Lung (tissue), 12 donors: ENCODE results near the gene ZBTB47. TPM values are rescaled to one million over a fixed set of nuclear protein-coding genes. Genes with fewer than 3 reads are reported as not detected.

Experiments used
- ATAC-seq: fragments of 200-7000 bp; cut with Tn5 transposase; one replicate; pipeline ENCODE4 v1.9.1; 2020; ENCODE audit warnings: moderate number of reproducible peaks; ENCODE audit not compliant: insufficient read depth, low FRiP score
- DNase-seq, 3 donors: peaks; one replicate each; pipeline ENCODE4 v3.0.0-alpha.2; 2013 to 2017
- H3K27ac ChIP-seq, 2 donors: one replicate each; pipeline ENCODE4 v1.5.1; 2013; ENCODE audit warnings: mild to moderate bottlenecking in 2 of 2, moderate library complexity in 2 of 2, control low read depth in 1 of 2, inconsistent platforms in 1 of 2, low read depth in 1 of 2, low read length in 1 of 2
- H3K27me3 ChIP-seq, 3 donors: one replicate each; pipeline ENCODE4 v1.5.1; 2013; ENCODE audit warnings: low read length in 2 of 3; ENCODE audit not compliant: control insufficient read depth in 3 of 3, insufficient read depth in 3 of 3
- H3K36me3 ChIP-seq, 4 donors: one replicate each; pipeline ENCODE4 v1.5.1; 2013; ENCODE audit warnings: low read length in 4 of 4, mild to moderate bottlenecking in 1 of 4, moderate library complexity in 1 of 4; ENCODE audit not compliant: control insufficient read depth in 4 of 4, insufficient read depth in 4 of 4
- H3K4me1 ChIP-seq, 5 donors: one replicate each; pipeline ENCODE4 v1.5.1; 2013; ENCODE audit warnings: low read length in 5 of 5, mild to moderate bottlenecking in 2 of 5, moderate library complexity in 1 of 5; ENCODE audit not compliant: control insufficient read depth in 5 of 5, insufficient read depth in 5 of 5
- H3K4me3 ChIP-seq: one replicate; pipeline ENCODE4 v1.5.1; 2013; ENCODE audit warnings: mild to moderate bottlenecking, control low read depth, moderate library complexity
- H3K9ac ChIP-seq, 2 donors: one replicate each; pipeline ENCODE4 v1.5.1; 2013; ENCODE audit warnings: low read length in 2 of 2, control low read depth in 1 of 2; ENCODE audit not compliant: insufficient read depth in 1 of 2
- H3K9me3 ChIP-seq, 4 donors: one replicate each; pipeline ENCODE4 v1.5.1; 2013; ENCODE audit warnings: low read length in 3 of 4, mild to moderate bottlenecking in 1 of 4, moderate library complexity in 1 of 4; ENCODE audit not compliant: control insufficient read depth in 4 of 4, insufficient read depth in 3 of 4
- CTCF ChIP-seq: IDR thresholded peaks from 2 replicates; pipeline ENCODE4 v1.5.1; 2012; ENCODE audit warnings: mild to moderate bottlenecking; ENCODE audit errors: control extremely low read depth, extremely low read depth
- WGBS, 2 donors: extraction: QIAGEN DNeasy Blood & Tissue Kit; methylation state at CpG; one replicate each; pipeline ENCODE4 v1.1.7; 2013; 5-methylcytosine and 5-hydroxymethylcytosine counted together
- polyA plus RNA-seq, 2 donors: library from polyadenylated mRNA; stranded (reverse); fragments of 200-250 nt; gene quantifications; one replicate each; pipeline ENCODE4 v1.2.1, GENCODE V29; 2013
- total RNA-seq, 2 donors: library from RNA; depleted of rRNA in 1 of 2; stranded (reverse); fragments of >200 nt in 1 of 2; gene quantifications; one replicate each; pipeline ENCODE4 v1.2.1, GENCODE V29; 2014 to 2021
- donor health status: control.
- donor health status: control.
- donor health status: Bipolar disorder and iron deficiency.
- donor health status: healthy.
- donor health status: DM: yes; HTN: yes; CAD: no.

ZBTB47 gene
- total and polyA plus RNA-seq, 4 donors: 8.6 to 34.1 (median 15.8) TPM

GRCh38 chr3:42690766-42691680 is 37.5 kb downstream of the ZBTB47 start:
- Histone ChIP-seq H3K9me3 (peaks cover 0 to 6% (median 0%) of the 10 kb centered on the region in 4 donors), H3K27me3 (peaks cover 0 to 10% (median 6%) of the 10 kb centered on the region in 3 donors), H3K9ac (no peak overlapping the region), H3K4me3 (no peak overlapping the region), H3K36me3 (no peaks in the 10 kb centered on the region), H3K4me1 (peaks cover 0 to 2% (median 0%) of the 10 kb centered on the region in 5 donors), H3K27ac (no peak overlapping the region)
- ATAC-seq (no peak), DNase-seq (no peak)
- no peak for TF ChIP-seq CTCF
- WGBS, 2 donors: 79 to 86% methylated on average over 10 of the region's 10 CpGs

DNA sequence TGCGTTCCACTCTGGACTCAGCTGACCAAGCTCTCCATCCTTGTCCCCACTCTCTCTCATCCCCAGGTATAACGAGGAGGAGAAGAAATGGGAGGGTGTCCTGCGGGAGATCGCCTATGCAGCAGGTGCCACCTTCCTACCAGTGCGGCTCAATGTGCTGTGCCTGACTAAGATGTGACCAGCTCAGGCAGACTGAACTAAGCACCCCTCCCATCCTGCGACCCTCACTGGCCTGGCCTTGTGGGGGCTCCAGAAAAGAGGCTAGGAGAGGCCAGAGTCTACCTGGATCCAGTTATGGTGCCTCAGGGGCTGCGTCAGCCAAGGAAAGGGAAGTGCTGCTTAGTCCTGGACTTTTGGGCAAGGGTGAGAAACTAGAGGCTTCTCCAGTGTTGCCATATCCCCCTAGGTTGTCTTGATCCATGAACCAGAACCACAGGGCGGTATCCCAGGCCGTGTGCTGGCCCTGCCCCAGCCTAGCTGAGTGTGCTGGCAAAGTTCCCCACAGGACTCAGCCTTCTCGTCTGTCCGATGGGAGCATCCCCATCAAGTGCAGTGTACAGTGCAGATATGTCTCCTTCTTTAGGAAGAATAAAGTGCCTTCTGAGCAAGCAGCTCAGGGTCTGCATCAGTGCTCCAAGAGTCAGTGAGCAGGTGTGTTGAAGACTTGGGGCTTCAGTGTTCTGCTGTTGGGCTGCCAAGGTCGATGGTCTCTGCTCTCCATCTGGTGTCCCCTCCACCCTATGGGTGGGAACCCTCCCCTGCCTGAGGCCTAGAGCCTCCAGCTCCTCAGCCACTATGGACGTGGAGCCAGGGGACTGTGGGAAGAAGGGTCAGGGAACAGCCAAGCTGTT is 38.5 kb downstream of the ZBTB47 start:
- Histone ChIP-seq H3K9ac (no peak overlapping the region), H3K9me3 (no peaks in the 10 kb centered on the region), H3K4me1 (no peaks in the 10 kb centered on the region), H3K36me3 (no peaks in the 10 kb centered on the region), H3K4me3 (no peak overlapping the region), H3K27me3 (peaks cover 0 to 1% (median 0%) of the 10 kb centered on the region in 3 donors), H3K27ac (no peak overlapping the region)
- TF ChIP-seq CTCF: no peak
- no peak for ATAC-seq
- WGBS, 2 donors: 80 to 86% methylated on average over 12 to 13 of the region's 13 CpGs
- DNase-seq: no peak

GRCh38 chr3:42692667-42693529 is 39.4 kb downstream of the ZBTB47 start:
- Histone ChIP-seq H3K4me3 (no peak overlapping the region), H3K36me3 (no peaks in the 10 kb centered on the region), H3K9ac (no peak overlapping the region), H3K27ac (no peak overlapping the region), H3K27me3 (no peaks in the 10 kb centered on the region), H3K4me1 (peaks cover 0 to 1% (median 0%) of the 10 kb centered on the region in 5 donors), H3K9me3 (peaks cover 0 to 3% (median 0%) of the 10 kb centered on the region in 4 donors)
- 90 to 91% methylated on average over 17 of the region's 17 CpGs for WGBS, 2 donors
- no peak for DNase-seq
- ATAC-seq: no peak
- TF ChIP-seq CTCF: no peak
